Left cardiac atrium (tissue), 4 donors: ENCODE results near the gene BARX1. TPM values are rescaled to one million over a fixed set of nuclear protein-coding genes. Genes with fewer than 3 reads are reported as not detected.
"Not testable (repeated sequence)": the region's sequence is repeated elsewhere in the genome, so short reads cannot be mapped to it uniquely, and the experiment has no call there.

Experiments used
- ATAC-seq, 2 donors: fragments of 200-7000 bp; cut with Tn5 transposase; one replicate each; pipeline ENCODE4 v1.9.1; 2020; ENCODE audit warnings: mild to moderate bottlenecking in 2 of 2, moderate library complexity in 2 of 2
- DNase-seq: peaks from one replicate; pipeline ENCODE4 v3.0.0-alpha.2; 2020
- intact Hi-C, 2 donors: fragments of 100-400 bp; cut with DNase I; formaldehyde crosslinking; loops; one replicate each; pipeline versions ENCODE4 v1.14.1 to v1.15.1; 2022 to 2023
- total RNA-seq, 2 donors: library from RNA; stranded (reverse); fragmentation: NEBNext Ultra II Directional; extraction: Animal tissue kit (Norgen Biotek cat#: 25700); gene quantifications; one replicate each; pipeline ENCODE4 v1.2.1, GENCODE V29; 2021
- donor health status: DM: no; HTN: yes; CAD: no.
- donor health status: DM: no; HTN: yes; CAD: no; lungs with severe emphysema.
- donor health status: DM: yes; HTN: yes; CAD: no.
- donor health status: Dilated cardiomyopathy.

BARX1 gene
- total RNA-seq, 2 donors from 2014 or later, result not detected

GRCh38 chr9:93941493-93941892 is 13.7 kb downstream of the BARX1 start:
- DNase-seq (no peak), ATAC-seq (no peak)
- intact Hi-C loops, result no loop called here

GRCh38 chr9:93940951-93941350 is 14.2 kb downstream of the BARX1 start:
- DNase-seq (no peak), ATAC-seq (no peak)
- intact Hi-C loops, result no loop called here

GRCh38 chr9:93939589-93939988 is 15.6 kb downstream of the BARX1 start:
- ATAC-seq, intact Hi-C loops, DNase-seq: not testable (repeated sequence)

GRCh38 chr9:93937193-93937592 is 18.0 kb downstream of the BARX1 start:
- ATAC-seq, result no peak
- intact Hi-C loops, result no loop called here

GRCh38 chr9:93931905-93932304 is 23.2 kb downstream of the BARX1 start:
- DNase-seq (no peak), ATAC-seq (no peak)
- intact Hi-C loops, result no loop called here

More at GRCh38 chr9:93937193-93937592, 18.0 kb downstream of the BARX1 start:
- DNase-seq, result no peak

GRCh38 chr9:93930070-93930469 is 25.1 kb downstream of the BARX1 start:
- intact Hi-C loops, result no loop called here
- ATAC-seq (no peak), DNase-seq (no peak)

- ATAC-seq, result no peak
- intact Hi-C loops, result no loop called here
Observed at GRCh38 chr9:93929231-93929630, 25.9 kb downstream of the BARX1 start.

GRCh38 chr9:93922535-93922934 is 32.6 kb downstream of the BARX1 start:
- ATAC-seq (no peak), DNase-seq (no peak)
- intact Hi-C loops, result no loop called here

More at GRCh38 chr9:93929231-93929630, 25.9 kb downstream of the BARX1 start:
- no peak for DNase-seq

- DNase-seq, result no peak
- intact Hi-C loops, result no loop called here
- ATAC-seq, result no peak
Observed at GRCh38 chr9:93920131-93920800, 34.9 kb downstream of the BARX1 start.

- intact Hi-C loops, result no loop called here
- no peak for DNase-seq
- ATAC-seq, result no peak
Observed at GRCh38 chr9:93918061-93918460, 37.1 kb downstream of the BARX1 start.

- DNase-seq (no peak), ATAC-seq (no peak)
- intact Hi-C loops, result no loop called here
Observed at GRCh38 chr9:93917121-93917853, 37.9 kb downstream of the BARX1 start.

GRCh38 chr9:93916358-93916757 is 38.8 kb downstream of the BARX1 start:
- ATAC-seq (no peak), DNase-seq (no peak)
- intact Hi-C loops, result no loop called here

GRCh38 chr9:93911801-93912554 is 43.2 kb downstream of the BARX1 start:
- intact Hi-C loops, result no loop called here
- DNase-seq (peak; percentile 52), ATAC-seq (peak; percentile 77 to 81)

GRCh38 chr9:93911136-93911745 is 43.9 kb downstream of the BARX1 start:
- ATAC-seq (no peak), DNase-seq (peak; percentile 0)
- intact Hi-C loops, result no loop called here

GRCh38 chr9:93910598-93910997 is 44.6 kb downstream of the BARX1 start:
- ATAC-seq, result no peak
- intact Hi-C loops, result no loop called here
- peak; percentile 3 for DNase-seq

- ATAC-seq (no peak), DNase-seq (peak; percentile 9)
- intact Hi-C loops, result no loop called here
Observed at GRCh38 chr9:93910196-93910595, 45.0 kb downstream of the BARX1 start.

GRCh38 chr9:93909242-93909616 is 45.9 kb downstream of the BARX1 start:
- intact Hi-C loops, result no loop called here
- ATAC-seq (no peak), DNase-seq (peak; percentile 2)

GRCh38 chr9:93908591-93909241 is 46.4 kb downstream of the BARX1 start:
- intact Hi-C loops, result no loop called here
- peak; percentile 6 for DNase-seq

GRCh38 chr9:93907551-93908199 is 47.5 kb downstream of the BARX1 start:
- DNase-seq (peak; percentile 0), ATAC-seq (no peak)
- intact Hi-C loops, result no loop called here

More at GRCh38 chr9:93908591-93909241, 46.4 kb downstream of the BARX1 start:
- no peak for ATAC-seq
